ENCODE measurements around the gene TFPI. TPM values are rescaled to one million over a fixed set of nuclear protein-coding genes. Genes with fewer than 3 reads are reported as not detected.

TFPI gene
- total and polyA plus RNA-seq, 2 of the 8 experiments (the other 6 are each of a cell fraction or from before 2014, with no cell fraction given): 2.0 to 7.1 TPM

DNA sequence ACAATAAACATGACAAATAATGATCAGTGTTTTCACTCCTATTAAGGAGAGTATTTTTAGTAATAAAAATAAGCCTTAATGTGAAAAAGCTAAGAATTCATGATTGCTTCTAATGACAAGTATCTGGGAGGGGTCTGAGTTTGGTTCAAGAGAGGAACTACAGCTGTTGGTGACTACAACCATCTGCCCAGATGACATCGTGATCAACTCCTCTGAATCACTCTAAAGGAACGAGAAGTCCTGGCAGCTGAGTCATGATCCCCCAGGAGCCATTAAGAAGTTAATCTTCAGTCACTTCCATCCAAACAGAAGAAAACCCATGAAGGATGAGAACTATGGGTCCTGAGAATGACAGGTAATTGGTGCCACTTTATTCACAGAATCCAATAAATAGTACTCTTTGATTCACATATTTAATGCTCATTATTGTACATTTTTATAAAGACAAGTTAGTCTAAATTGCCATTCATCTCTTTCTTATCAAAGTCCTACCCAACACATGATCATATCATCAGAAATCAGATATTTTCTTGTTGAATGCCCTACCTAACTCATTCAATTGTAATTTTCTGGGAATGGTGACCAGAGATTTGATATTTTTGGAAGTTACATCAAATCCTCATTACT lies 6.8 kb downstream of the TFPI start (continued):
- TF ChIP-seq, protein P1, sequence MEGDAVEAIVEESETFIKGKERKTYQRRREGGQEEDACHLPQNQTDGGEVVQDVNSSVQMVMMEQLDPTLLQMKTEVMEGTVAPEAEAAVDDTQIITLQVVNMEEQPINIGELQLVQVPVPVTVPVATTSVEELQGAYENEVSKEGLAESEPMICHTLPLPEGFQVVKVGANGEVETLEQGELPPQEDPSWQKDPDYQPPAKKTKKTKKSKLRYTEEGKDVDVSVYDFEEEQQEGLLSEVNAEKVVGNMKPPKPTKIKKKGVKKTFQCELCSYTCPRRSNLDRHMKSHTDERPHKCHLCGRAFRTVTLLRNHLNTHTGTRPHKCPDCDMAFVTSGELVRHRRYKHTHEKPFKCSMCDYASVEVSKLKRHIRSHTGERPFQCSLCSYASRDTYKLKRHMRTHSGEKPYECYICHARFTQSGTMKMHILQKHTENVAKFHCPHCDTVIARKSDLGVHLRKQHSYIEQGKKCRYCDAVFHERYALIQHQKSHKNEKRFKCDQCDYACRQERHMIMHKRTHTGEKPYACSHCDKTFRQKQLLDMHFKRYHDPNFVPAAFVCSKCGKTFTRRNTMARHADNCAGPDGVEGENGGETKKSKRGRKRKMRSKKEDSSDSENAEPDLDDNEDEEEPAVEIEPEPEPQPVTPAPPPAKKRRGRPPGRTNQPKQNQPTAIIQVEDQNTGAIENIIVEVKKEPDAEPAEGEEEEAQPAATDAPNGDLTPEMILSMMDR (IDR thresholded peaks at IDR 0.05; ENCODE audit: control extremely low read depth in 1 of 3, insufficient read depth in 1 of 3, low read depth in 1 of 3, low read length in 3 of 3): no peak
- no peak for TF ChIP-seq RXRA (IDR thresholded peaks at IDR 0.05; ENCODE audit: insufficient read depth, low read depth, low read length)
- TF ChIP-seq POLR2A (IDR thresholded peaks at IDR 0.05; ENCODE audit: control extremely low read depth in 1 of 2, low read depth in 2 of 2, low read length in 2 of 2): no peak
- TF ChIP-seq TAF7 (optimal IDR thresholded peaks at IDR 0.05; ENCODE audit: borderline replicate concordance, low read depth, low read length): no peak
